ENCODE measurements around the gene PCDHGA9.
"Not testable (repeated sequence)": the region's sequence is repeated elsewhere in the genome, so short reads cannot be mapped to it uniquely, and the experiment has no call there.

The PCDHGA9 gene

GRCh38 chr5:141384471-141385267 lies 17.9 kb upstream of the PCDHGA9 start:
- no peak for DNase-seq

GRCh38 chr5:141387557-141388311 lies 14.8 kb upstream of the PCDHGA9 start, which contains the start of gene PCDHGB4:
Gene PCDHGB4, plus strand, starts transcription at chr5:141387698. Its CDS starts 187 bp downstream, at chr5:141387885.
- peak; percentile 22 for DNase-seq

- no peak for DNase-seq
These were observed 13.9 kb upstream of the PCDHGA9 start for GRCh38 chr5:141388661-141389060.

GRCh38 chr5:141389153-141390042 lies 13.2 kb upstream of the PCDHGA9 start:
- DNase-seq: no peak

- DNase-seq: no peak
These were observed 10.0 kb upstream of the PCDHGA9 start, which contains the start of gene PCDHGA8 for GRCh38 chr5:141392429-141393198. Gene PCDHGA8, plus strand, starts transcription at chr5:141392633. Its CDS starts 181 bp downstream, at chr5:141392814.

- DNase-seq: no peak
These were observed 9.3 kb upstream of the PCDHGA9 start for GRCh38 chr5:141393267-141393666.

GRCh38 chr5:141394401-141395187 lies 8.0 kb upstream of the PCDHGA9 start:
- DNase-seq: not testable (repeated sequence)

GRCh38 chr5:141397756-141398551 lies 4.6 kb upstream of the PCDHGA9 start, which contains the start of gene PCDHGB5:
Gene PCDHGB5, plus strand, starts transcription at chr5:141397947. Its CDS starts 181 bp downstream, at chr5:141398128.
- DNase-seq: peak; percentile 34

- no peak for DNase-seq
These were observed 4.0 kb upstream of the PCDHGA9 start for GRCh38 chr5:141398608-141399007.

GRCh38 chr5:141399555-141400258 lies 2.9 kb upstream of the PCDHGA9 start:
- no peak for DNase-seq

- no peak for DNase-seq
These were observed 809 bp downstream of the PCDHGA9 start for GRCh38 chr5:141403387-141403786.

GRCh38 chr5:141407790-141408505 lies 5.4 kb downstream of the PCDHGA9 start, which contains the start of gene PCDHGB6:
Gene PCDHGB6, plus strand, starts transcription at chr5:141408021. Its CDS starts 182 bp downstream, at chr5:141408203.
- DNase-seq: peak; percentile 56

GRCh38 chr5:141409598-141410306 lies 7.2 kb downstream of the PCDHGA9 start:
- no peak for DNase-seq

GRCh38 chr5:141411575-141411974 lies 9.0 kb downstream of the PCDHGA9 start:
- no peak for DNase-seq

- peak; percentile 52 for DNase-seq
These were observed 10.4 kb downstream of the PCDHGA9 start, which contains the start of gene PCDHGA10 for GRCh38 chr5:141412854-141413539. Gene PCDHGA10, plus strand, starts transcription at chr5:141412987. Its CDS starts 189 bp downstream, at chr5:141413176.

GRCh38 chr5:141413540-141414069 lies 11.0 kb downstream of the PCDHGA9 start:
- DNase-seq: no peak

Data from eye (tissue), 1 donor.